ENCODE data around the gene RRAGD.

RRAGD gene

DNA sequence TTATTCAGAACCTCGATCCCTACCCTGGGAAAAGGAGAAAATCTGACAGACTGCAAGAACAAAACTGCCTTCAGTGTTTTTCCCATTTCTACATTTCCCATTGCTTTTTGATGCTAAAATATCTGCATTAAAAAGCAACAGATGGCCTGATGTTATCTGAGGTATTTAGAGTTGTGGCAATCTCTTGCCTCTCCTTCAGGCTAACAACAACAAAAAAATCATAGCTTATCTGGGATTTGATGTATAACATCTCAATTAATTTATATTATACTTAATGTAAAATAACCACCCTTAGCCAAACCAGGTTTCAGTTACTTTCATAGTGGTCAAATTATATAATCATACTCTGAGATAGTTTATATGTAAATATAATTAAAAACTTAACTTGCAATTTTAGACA is 81.2 kb downstream of the RRAGD start:
- TF ChIP-seq, protein P1, sequence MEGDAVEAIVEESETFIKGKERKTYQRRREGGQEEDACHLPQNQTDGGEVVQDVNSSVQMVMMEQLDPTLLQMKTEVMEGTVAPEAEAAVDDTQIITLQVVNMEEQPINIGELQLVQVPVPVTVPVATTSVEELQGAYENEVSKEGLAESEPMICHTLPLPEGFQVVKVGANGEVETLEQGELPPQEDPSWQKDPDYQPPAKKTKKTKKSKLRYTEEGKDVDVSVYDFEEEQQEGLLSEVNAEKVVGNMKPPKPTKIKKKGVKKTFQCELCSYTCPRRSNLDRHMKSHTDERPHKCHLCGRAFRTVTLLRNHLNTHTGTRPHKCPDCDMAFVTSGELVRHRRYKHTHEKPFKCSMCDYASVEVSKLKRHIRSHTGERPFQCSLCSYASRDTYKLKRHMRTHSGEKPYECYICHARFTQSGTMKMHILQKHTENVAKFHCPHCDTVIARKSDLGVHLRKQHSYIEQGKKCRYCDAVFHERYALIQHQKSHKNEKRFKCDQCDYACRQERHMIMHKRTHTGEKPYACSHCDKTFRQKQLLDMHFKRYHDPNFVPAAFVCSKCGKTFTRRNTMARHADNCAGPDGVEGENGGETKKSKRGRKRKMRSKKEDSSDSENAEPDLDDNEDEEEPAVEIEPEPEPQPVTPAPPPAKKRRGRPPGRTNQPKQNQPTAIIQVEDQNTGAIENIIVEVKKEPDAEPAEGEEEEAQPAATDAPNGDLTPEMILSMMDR (IDR thresholded peaks at IDR 0.05; ENCODE audit: low read depth, low read length): no peak
- Histone ChIP-seq H3K9me3 (no peaks in the 10 kb centered on the region), H3K4me3 (ENCODE audit: low read depth, low read length) (no peak overlapping the region), H3K36me3 (peaks cover 28% of the 10 kb centered on the region), H3K4me1 (no peaks in the 10 kb centered on the region), H3K27me3 (no peaks in the 10 kb centered on the region)
- DNase-seq: no peak

DNA sequence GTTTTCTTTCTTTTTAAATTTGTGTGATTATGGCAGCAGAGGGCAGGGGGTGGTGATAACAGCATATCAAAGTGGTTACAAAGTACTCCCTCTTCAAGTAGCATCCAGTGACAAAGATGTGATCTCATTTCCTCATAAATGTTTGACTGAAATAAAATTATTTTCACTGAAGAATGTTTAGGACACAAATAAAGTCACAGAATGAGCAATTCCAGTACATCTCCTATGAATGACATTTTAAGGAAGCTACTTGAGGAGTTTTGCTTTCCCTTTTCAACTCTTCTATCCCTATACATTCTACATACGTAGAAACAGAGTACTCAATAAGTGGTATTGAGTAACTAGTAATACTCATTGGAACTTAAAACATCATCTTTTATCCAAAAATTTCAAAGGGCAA is 83.1 kb downstream of the RRAGD start:
- no peaks in the 10 kb centered on the region for H3K27me3 ChIP-seq
- no peak for DNase-seq
- H3K36me3 ChIP-seq: peaks cover 27% of the 10 kb centered on the region
- H3K4me3 ChIP-seq (ENCODE audit: low read depth, low read length): no peak overlapping the region
- H3K9me3 ChIP-seq: no peaks in the 10 kb centered on the region
- no peaks in the 10 kb centered on the region for H3K4me1 ChIP-seq
- TF ChIP-seq, protein P1 (IDR thresholded peaks at IDR 0.05; ENCODE audit: low read depth, low read length): no peak

DNA sequence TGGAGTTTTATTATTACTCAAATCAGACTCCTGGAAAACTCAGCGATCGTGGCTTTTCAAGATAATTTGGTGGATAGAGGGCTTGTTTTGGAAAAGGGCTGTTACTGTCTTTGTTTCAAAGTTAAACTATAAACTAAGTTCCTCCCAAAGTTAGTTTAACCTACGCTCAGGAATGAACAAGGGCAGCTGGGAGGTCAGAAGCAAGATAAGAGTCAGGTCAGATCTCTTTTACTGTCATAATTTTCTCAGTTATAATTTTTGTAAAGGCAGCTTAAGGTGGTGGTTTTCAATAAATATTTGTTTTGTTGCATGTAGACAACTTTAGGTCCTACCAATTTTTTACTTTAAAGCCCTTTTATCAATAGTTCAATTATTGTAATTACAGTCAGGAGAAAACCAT is 87.8 kb downstream of the RRAGD start:
- no peak for DNase-seq
- H3K36me3 ChIP-seq: peaks cover 1% of the 10 kb centered on the region
- no peaks in the 10 kb centered on the region for H3K27me3 ChIP-seq
- no peaks in the 10 kb centered on the region; the same call in 1 of the 2 replicates for H3K9me3 ChIP-seq
- H3K4me3 ChIP-seq (ENCODE audit: low read depth, low read length): no peak overlapping the region
- H3K4me1 ChIP-seq: no peaks in the 10 kb centered on the region
- TF ChIP-seq, protein P1 (IDR thresholded peaks at IDR 0.05; ENCODE audit: low read depth, low read length): no peak

DNA sequence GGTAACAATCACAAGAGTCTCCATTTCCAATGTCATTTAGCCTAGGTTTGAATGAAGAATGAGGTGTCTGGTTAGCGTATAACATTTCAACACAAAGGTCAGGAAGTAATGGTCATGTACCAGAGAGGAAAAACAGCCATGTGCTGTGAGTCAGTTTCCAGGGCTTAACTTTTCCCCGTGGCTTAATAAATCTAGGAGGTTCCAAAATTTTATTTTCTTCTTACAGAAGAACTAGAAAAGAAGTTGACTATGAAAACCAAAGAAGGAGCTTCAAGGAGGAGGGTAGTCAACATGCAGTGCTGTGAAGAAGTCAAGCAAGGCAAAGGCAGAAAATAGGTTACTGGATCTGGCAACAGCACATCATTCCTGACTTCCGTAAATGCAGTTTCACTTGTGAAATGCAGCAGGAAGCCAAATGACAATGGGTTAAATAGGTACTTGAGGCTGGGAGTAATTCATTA is 88.5 kb downstream of the RRAGD start:
- Histone ChIP-seq H3K27me3 (no peaks in the 10 kb centered on the region), H3K4me1 (no peaks in the 10 kb centered on the region), H3K9me3 (no peaks in the 10 kb centered on the region; the same call in 1 of the 2 replicates), H3K4me3 (ENCODE audit: low read depth, low read length) (no peak overlapping the region), H3K36me3 (no peaks in the 10 kb centered on the region; the same call in 1 of the 2 replicates)
- TF ChIP-seq, protein P1 (IDR thresholded peaks at IDR 0.05; ENCODE audit: low read depth, low read length): no peak
- no peak for DNase-seq

DNA sequence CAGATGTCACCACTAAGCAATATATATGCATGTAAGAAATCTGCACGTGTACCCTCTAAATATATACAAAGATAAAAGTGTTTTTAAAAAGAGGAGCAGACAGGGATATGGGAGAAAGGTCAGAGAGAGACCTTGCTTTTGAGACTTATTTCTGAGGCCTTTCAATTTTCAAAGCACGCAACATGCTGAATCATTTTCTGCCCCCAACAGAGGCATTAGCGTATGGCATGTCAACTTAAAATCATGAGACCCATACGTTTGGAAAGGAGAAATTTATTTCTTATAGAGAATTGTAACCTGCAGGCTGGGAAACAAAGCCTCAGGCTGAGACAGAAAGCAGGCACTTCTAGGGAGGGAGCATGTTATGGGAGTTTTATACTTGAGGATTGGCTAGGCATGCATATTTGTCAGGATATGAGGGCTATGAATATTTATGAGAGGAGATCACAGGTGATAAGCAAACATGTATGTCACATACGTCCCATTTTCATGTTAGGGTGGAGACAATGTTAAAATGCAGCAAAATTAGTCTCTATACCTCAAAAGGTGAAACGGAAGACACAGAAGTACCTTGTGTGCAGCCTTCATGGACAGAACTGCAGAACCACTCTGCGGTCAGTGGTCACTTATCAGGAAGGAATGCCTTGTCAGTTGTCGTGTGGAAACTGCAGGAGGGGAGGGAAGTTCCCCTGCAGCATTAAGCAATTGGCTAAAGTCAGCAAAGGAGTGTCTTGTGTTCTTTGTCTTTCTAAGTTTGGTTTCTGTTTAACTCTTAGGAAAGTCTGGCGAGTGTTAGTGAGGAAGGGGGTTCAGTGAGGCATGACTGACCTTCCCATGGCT is 90.7 kb downstream of the RRAGD start:
- no peak overlapping the region for H3K4me3 ChIP-seq (ENCODE audit: low read depth, low read length)
- TF ChIP-seq, protein P1 (IDR thresholded peaks at IDR 0.05; ENCODE audit: low read depth, low read length): no peak
- H3K27me3 ChIP-seq: no peaks in the 10 kb centered on the region
- no peak for DNase-seq
- H3K36me3 ChIP-seq: no peaks in the 10 kb centered on the region
- no peaks in the 10 kb centered on the region; the same call in 1 of the 2 replicates for H3K9me3 ChIP-seq
- no peaks in the 10 kb centered on the region for H3K4me1 ChIP-seq

DNA sequence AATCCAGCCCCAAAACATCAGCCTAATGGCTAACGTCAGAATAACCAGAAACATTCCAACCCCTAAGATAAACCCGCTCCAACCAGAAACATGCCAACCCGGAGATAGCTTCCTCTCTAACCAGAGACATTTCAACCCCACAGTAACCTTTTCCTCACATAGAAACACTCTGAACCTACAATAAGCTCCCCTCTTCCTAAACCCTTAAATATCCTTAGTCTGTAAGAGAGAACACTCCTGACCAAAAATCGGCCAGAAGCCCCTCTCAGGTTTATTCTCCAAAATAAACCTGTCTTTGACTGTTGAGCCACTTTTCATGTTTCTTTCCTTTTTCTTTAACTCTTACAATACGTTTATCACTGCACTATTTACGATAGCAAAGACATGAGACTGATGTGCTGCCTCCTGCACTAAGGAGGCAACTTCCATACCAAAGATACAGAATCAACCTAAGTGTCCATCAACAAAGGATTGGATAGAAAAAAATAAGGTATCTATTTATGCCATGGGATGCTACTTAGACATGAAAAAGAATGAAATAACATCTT is 92.0 kb downstream of the RRAGD start:
- Histone ChIP-seq H3K27me3 (no peaks in the 10 kb centered on the region), H3K4me1 (no peaks in the 10 kb centered on the region), H3K9me3 (no peaks in the 10 kb centered on the region; the same call in 1 of the 2 replicates), H3K4me3 (ENCODE audit: low read depth, low read length) (no peak overlapping the region), H3K36me3 (no peaks in the 10 kb centered on the region)
- TF ChIP-seq, protein P1 (IDR thresholded peaks at IDR 0.05; ENCODE audit: low read depth, low read length): no peak
- no peak for DNase-seq
